OCI-LY7 (cell line): ENCODE data around the gene GXYLT2. TPM values are rescaled to one million over a fixed set of nuclear protein-coding genes. Genes with fewer than 3 reads are reported as not detected.

Source experiments
- BruUV-seq: library from RNA; stranded (reverse); fragments of 400-500 nt; replicated peaks from 2 replicates; lab custom pipeline; 2021; lab: Mats Ljungman, UMichigan
- CTCF ChIA-PET: fragments of 300-600 bp; sonication (Branson Sonifier 250); formaldehyde crosslinking; loops from one replicate; lab custom pipeline; 2022; ENCODE audit warnings: antibody characterized with exemption; ENCODE audit not compliant: unreplicated experiment; lab: Charles Lee
- POLR2A ChIA-PET: fragments of 300-600 bp; sonication (Branson Sonifier 250); formaldehyde crosslinking; loops from one replicate; lab custom pipeline; 2022; ENCODE audit warnings: antibody characterized with exemption; lab: Charles Lee
- DNase-seq: peaks from one replicate; pipeline ENCODE4 v3.0.0-alpha.2; 2015; ENCODE audit warnings: low spot score
- H2AFZ ChIP-seq: fragments of 200-600 bp; sonication (generic), shearing (Covaris generic); 2 replicates; pipeline ENCODE4 v1.6.1; 2014; ENCODE audit warnings: mild to moderate bottlenecking, antibody characterized with exemption, low read length, moderate library complexity
- H3K27ac ChIP-seq: fragments of 200-600 bp; sonication (generic); 2 replicates; pipeline ENCODE4 v1.5.1; 2014; ENCODE audit warnings: mixed run types, low read depth, mild to moderate bottlenecking, moderate library complexity, low read length, inconsistent platforms; ENCODE audit not compliant: poor library complexity, severe bottlenecking
- H3K36me3 ChIP-seq: fragments of 200-600 bp; sonication (generic); 2 replicates; pipeline ENCODE4 v1.6.1; 2014; ENCODE audit warnings: mild to moderate bottlenecking, antibody characterized with exemption, low read length, moderate library complexity, mixed read lengths; ENCODE audit not compliant: insufficient read depth
- H3K4me1 ChIP-seq: fragments of 200-600 bp; sonication (generic); 2 replicates; pipeline ENCODE4 v1.5.1; 2014; ENCODE audit warnings: mild to moderate bottlenecking, low read length; ENCODE audit not compliant: insufficient read depth, poor library complexity, severe bottlenecking
- H3K4me2 ChIP-seq: fragments of 200-600 bp; sonication (generic); 2 replicates; pipeline ENCODE4 v1.6.1; 2014; ENCODE audit warnings: mild to moderate bottlenecking, low read length
- H3K4me3 ChIP-seq: fragments of 200-600 bp; sonication (generic); 2 replicates; pipeline ENCODE4 v1.5.1; 2014; ENCODE audit warnings: mild to moderate bottlenecking, low read depth, low read length; ENCODE audit not compliant: poor library complexity, severe bottlenecking
- H3K79me2 ChIP-seq: fragments of 200-600 bp; sonication (generic); 2 replicates; pipeline ENCODE4 v1.6.1; 2016; ENCODE audit warnings: low read depth, mild to moderate bottlenecking, low read length, moderate library complexity, mixed read lengths; ENCODE audit not compliant: insufficient read depth
- H3K9me2 ChIP-seq: fragments of 200-600 bp; sonication (generic); 2 replicates; pipeline ENCODE4 v1.6.1; 2016; ENCODE audit warnings: mild to moderate bottlenecking, low read length, mixed read lengths; ENCODE audit not compliant: insufficient read depth
- H3K9me3 ChIP-seq: fragments of 200-600 bp; sonication (generic); 2 replicates; pipeline ENCODE4 v1.6.1; 2014; ENCODE audit warnings: mild to moderate bottlenecking, mixed run types, low read length, mixed read lengths
- H4K20me1 ChIP-seq: fragments of 200-600 bp; sonication (generic); 2 replicates; pipeline ENCODE4 v1.6.1; 2014; ENCODE audit warnings: mild to moderate bottlenecking, antibody characterized with exemption, low read length, moderate library complexity, mixed read lengths; ENCODE audit not compliant: insufficient read depth
- EZH2phosphoT487 ChIP-seq: fragments of 200-600 bp; sonication (generic); IDR thresholded peaks from 2 replicates; pipeline ENCODE4 v1.6.1; 2018; ENCODE audit warnings: low read depth, borderline replicate concordance, mild to moderate bottlenecking, mixed run types, antibody characterized with exemption, low read length, moderate library complexity, mixed read lengths
- intact Hi-C: fragments of 100-400 bp; cut with micrococcal nuclease; formaldehyde crosslinking; loops from one replicate; pipeline ENCODE4 v1.10.0; 2022; ENCODE audit not compliant: unreplicated experiment
- total RNA-seq, 2 experiments: library from RNA; depleted of rRNA in 1 of 2; stranded (reverse); fragments of >200 nt in 1 of 2; shearing (Covaris generic) in 1 of 2; gene quantifications; 2 replicates each; pipeline ENCODE4 v1.2.3, GENCODE V29; 2014 to 2022
- TF ChIP-seq, protein P1 (sequence below): fragments of 200-600 bp; sonication (generic); conservative IDR thresholded peaks from 2 replicates; pipeline ENCODE4 v1.5.1; 2014; ENCODE audit warnings: mild to moderate bottlenecking, antibody characterized with exemption, low read length, moderate library complexity, mixed read lengths

GXYLT2 gene
- total RNA-seq, 2 experiments from 2014 or later: not detected

DNA sequence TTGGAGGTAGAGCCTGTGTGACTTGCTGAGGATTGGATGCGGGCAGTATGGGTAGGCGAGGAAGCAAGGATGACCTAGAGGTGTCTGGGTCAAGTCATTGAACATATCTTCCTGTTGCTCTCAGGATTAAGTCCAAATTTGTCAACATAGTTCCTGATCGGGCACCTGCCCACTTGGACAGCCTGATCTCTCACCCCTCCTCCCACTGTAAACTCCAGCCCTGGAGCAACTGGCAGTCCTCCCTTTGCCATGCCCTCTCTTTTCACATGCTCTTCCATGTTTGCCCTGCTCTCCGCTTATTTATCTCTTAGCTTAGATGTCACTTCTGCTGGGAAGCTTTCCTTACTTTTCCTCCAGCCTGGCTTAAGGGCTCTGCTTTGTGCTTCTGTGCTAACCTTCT is 61.2 kb downstream of the GXYLT2 start:
- no peaks in the 10 kb centered on the region for H3K9me3 ChIP-seq
- intact Hi-C loops: no loop called here
- no peak for TF ChIP-seq EZH2phosphoT487
- TF ChIP-seq, protein P1, sequence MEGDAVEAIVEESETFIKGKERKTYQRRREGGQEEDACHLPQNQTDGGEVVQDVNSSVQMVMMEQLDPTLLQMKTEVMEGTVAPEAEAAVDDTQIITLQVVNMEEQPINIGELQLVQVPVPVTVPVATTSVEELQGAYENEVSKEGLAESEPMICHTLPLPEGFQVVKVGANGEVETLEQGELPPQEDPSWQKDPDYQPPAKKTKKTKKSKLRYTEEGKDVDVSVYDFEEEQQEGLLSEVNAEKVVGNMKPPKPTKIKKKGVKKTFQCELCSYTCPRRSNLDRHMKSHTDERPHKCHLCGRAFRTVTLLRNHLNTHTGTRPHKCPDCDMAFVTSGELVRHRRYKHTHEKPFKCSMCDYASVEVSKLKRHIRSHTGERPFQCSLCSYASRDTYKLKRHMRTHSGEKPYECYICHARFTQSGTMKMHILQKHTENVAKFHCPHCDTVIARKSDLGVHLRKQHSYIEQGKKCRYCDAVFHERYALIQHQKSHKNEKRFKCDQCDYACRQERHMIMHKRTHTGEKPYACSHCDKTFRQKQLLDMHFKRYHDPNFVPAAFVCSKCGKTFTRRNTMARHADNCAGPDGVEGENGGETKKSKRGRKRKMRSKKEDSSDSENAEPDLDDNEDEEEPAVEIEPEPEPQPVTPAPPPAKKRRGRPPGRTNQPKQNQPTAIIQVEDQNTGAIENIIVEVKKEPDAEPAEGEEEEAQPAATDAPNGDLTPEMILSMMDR: no peak
- no peak for DNase-seq
- ChIA-PET CTCF (no interaction called here), POLR2A (interaction anchor here (0.7 to 0.9 kb wide), 2 partner anchors 9 to 69 kb away, joined by 4 to 6 read pairs; no protein-coding TSS in a partner anchor)
- H4K20me1 ChIP-seq: no peaks in the 10 kb centered on the region
- H3K79me2 ChIP-seq: no peaks in the 10 kb centered on the region
- BruUV-seq: no TSS peak
- H3K36me3 ChIP-seq: no peaks in the 10 kb centered on the region
- no peaks in the 10 kb centered on the region for H3K9me2 ChIP-seq
- H3K27ac ChIP-seq: no peak overlapping the region
- H3K4me2 ChIP-seq: no peak overlapping the region
- H3K4me3 ChIP-seq: no peak overlapping the region
- peaks cover 18% of the 10 kb centered on the region for H3K4me1 ChIP-seq
- H2AFZ ChIP-seq: no peak overlapping the region

DNA sequence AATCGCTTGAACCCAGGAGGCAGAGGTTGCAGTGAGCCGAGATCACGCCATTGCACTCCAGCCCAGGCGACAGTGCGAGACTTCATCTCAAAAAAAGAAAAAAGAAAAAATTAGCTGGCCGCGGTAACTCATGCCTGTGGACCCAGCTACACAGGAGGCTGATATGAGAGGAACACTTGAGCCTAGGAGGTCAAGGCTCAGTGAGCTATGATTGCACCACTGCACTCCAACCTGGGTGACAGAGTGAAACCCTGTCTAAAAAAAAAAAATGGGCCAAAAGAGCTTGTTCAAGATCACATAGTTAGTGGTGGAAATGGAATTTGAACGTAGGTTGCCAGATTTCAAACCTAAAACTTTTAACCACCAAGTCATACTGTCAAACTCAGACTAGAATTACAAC is 62.5 kb downstream of the GXYLT2 start:
- ChIA-PET CTCF (interaction anchor here (0.6 kb wide), 1 partner anchor 28 kb away, joined by 3 read pairs; no protein-coding TSS in a partner anchor), POLR2A (interaction anchor here (1.0 kb wide), 2 partner anchors 12 to 102 kb away, joined by 3 to 4 read pairs; partner anchors contain the start of gene SHQ1)
- Histone ChIP-seq H3K27ac (no peak overlapping the region), H3K4me3 (no peak overlapping the region), H3K4me1 (peaks cover 18% of the 10 kb centered on the region), H2AFZ (0 out of 2 replicates have a peak overlapping the region, but pooled peaks have one; percentile 44), H4K20me1 (no peaks in the 10 kb centered on the region), H3K4me2 (peak overlapping the region; percentile 28; the same call in 1 of the 2 replicates), H3K79me2 (no peaks in the 10 kb centered on the region), H3K9me3 (no peaks in the 10 kb centered on the region), H3K36me3 (no peaks in the 10 kb centered on the region), H3K9me2 (no peaks in the 10 kb centered on the region)
- intact Hi-C loops: no loop called here
- BruUV-seq: no TSS peak
- peak; percentile 6 for DNase-seq
- TF ChIP-seq EZH2phosphoT487: no peak
- TF ChIP-seq, protein P1: no peak

DNA sequence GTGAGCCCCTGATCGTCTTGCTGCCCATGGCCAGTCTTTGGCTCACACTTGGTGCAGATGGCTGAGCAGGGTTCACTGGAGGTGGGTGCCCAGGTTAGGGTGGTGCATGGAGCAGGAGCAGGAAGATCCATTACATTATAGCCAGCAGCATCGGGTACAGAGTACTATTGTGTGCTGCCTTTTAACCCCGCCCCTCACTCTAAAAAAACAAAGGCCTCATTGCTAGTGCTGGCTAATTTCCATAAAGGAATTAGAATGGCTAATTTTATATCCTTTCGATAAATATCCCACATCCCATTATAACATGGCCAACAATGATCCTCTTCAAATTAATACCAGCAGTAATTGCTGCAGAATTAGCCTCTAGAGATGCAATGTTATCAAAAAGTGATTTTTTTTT is 63.0 kb downstream of the GXYLT2 start:
- no peaks in the 10 kb centered on the region for H3K36me3 ChIP-seq
- no peaks in the 10 kb centered on the region for H3K9me3 ChIP-seq
- no TSS peak for BruUV-seq
- H3K9me2 ChIP-seq: no peaks in the 10 kb centered on the region
- DNase-seq: no peak
- no peaks in the 10 kb centered on the region for H4K20me1 ChIP-seq
- no peak overlapping the region for H3K27ac ChIP-seq
- ChIA-PET CTCF (interaction anchor here (0.6 kb wide), 1 partner anchor 29 kb away, joined by 3 read pairs; no protein-coding TSS in a partner anchor), POLR2A (interaction anchor here (1.0 kb wide), 2 partner anchors 13 to 103 kb away, joined by 3 to 4 read pairs; partner anchors contain the start of gene SHQ1)
- no peaks in the 10 kb centered on the region for H3K79me2 ChIP-seq
- TF ChIP-seq, protein P1: no peak
- no peak for TF ChIP-seq EZH2phosphoT487
- no peak overlapping the region for H3K4me3 ChIP-seq
- peak overlapping the region; percentile 28; the same call in 1 of the 2 replicates for H3K4me2 ChIP-seq
- H3K4me1 ChIP-seq: peaks cover 18% of the 10 kb centered on the region
- 0 out of 2 replicates have a peak overlapping the region, but pooled peaks have one; percentile 44 for H2AFZ ChIP-seq
- intact Hi-C loops: no loop called here
